ENCODE measurements around the gene FGGY.
"Not testable (repeated sequence)": the region's sequence is repeated elsewhere in the genome, so short reads cannot be mapped to it uniquely, and the experiment has no call there.

The FGGY gene

GRCh38 chr1:59521456-59521855 lies 224.6 kb downstream of the FGGY start:
- Mint-ChIP-seq H3K4me1 (ENCODE audit: low read depth) (no peaks in the 10 kb centered on the region), H3K27ac (no peak overlapping the region), H3K9me3 (no peaks in the 10 kb centered on the region), H3K36me3 (ENCODE audit: low read depth) (no peaks in the 10 kb centered on the region), H3K4me3 (no peak overlapping the region), H3K27me3 (no peaks in the 10 kb centered on the region)

- H3K27ac Mint-ChIP-seq, result no peak overlapping the region
- no peak overlapping the region for H3K4me3 Mint-ChIP-seq
- H3K4me1 Mint-ChIP-seq (ENCODE audit: low read depth), result no peaks in the 10 kb centered on the region
- H3K27me3 Mint-ChIP-seq, result no peaks in the 10 kb centered on the region
- H3K9me3 Mint-ChIP-seq, result no peaks in the 10 kb centered on the region
- no peaks in the 10 kb centered on the region for H3K36me3 Mint-ChIP-seq (ENCODE audit: low read depth)
Measured at GRCh38 chr1:59522925-59523505, 226.1 kb downstream of the FGGY start.

- H3K4me3 Mint-ChIP-seq, result no peak overlapping the region
- no peaks in the 10 kb centered on the region for H3K27me3 Mint-ChIP-seq
- no peaks in the 10 kb centered on the region for H3K4me1 Mint-ChIP-seq (ENCODE audit: low read depth)
- H3K36me3 Mint-ChIP-seq (ENCODE audit: low read depth), result no peaks in the 10 kb centered on the region
- H3K9me3 Mint-ChIP-seq, result no peaks in the 10 kb centered on the region
- no peak overlapping the region for H3K27ac Mint-ChIP-seq
Measured at GRCh38 chr1:59523745-59524450, 227.0 kb downstream of the FGGY start.

- no peaks in the 10 kb centered on the region for H3K4me1 Mint-ChIP-seq (ENCODE audit: low read depth)
- H3K4me3 Mint-ChIP-seq, result no peak overlapping the region
- H3K9me3 Mint-ChIP-seq, result no peaks in the 10 kb centered on the region
- no peaks in the 10 kb centered on the region for H3K36me3 Mint-ChIP-seq (ENCODE audit: low read depth)
- H3K27ac Mint-ChIP-seq, result no peak overlapping the region
- no peaks in the 10 kb centered on the region for H3K27me3 Mint-ChIP-seq
Measured at GRCh38 chr1:59526240-59526639, 229.3 kb downstream of the FGGY start.

- Mint-ChIP-seq H3K4me3 (no peak overlapping the region), H3K4me1 (ENCODE audit: low read depth) (no peaks in the 10 kb centered on the region), H3K27me3 (no peaks in the 10 kb centered on the region), H3K27ac (no peak overlapping the region), H3K36me3 (ENCODE audit: low read depth) (no peaks in the 10 kb centered on the region), H3K9me3 (no peaks in the 10 kb centered on the region)
Measured at GRCh38 chr1:59528471-59528870, 231.6 kb downstream of the FGGY start.

GRCh38 chr1:59528900-59529299 lies 232.0 kb downstream of the FGGY start:
- H3K4me1 Mint-ChIP-seq (ENCODE audit: low read depth), result no peaks in the 10 kb centered on the region
- no peaks in the 10 kb centered on the region for H3K36me3 Mint-ChIP-seq (ENCODE audit: low read depth)
- no peak overlapping the region for H3K4me3 Mint-ChIP-seq
- no peak overlapping the region for H3K27ac Mint-ChIP-seq
- H3K27me3 Mint-ChIP-seq, result no peaks in the 10 kb centered on the region
- no peaks in the 10 kb centered on the region for H3K9me3 Mint-ChIP-seq

GRCh38 chr1:59530119-59530518 lies 233.2 kb downstream of the FGGY start:
- no peaks in the 10 kb centered on the region for H3K36me3 Mint-ChIP-seq (ENCODE audit: low read depth)
- no peak overlapping the region for H3K27ac Mint-ChIP-seq
- no peaks in the 10 kb centered on the region for H3K27me3 Mint-ChIP-seq
- H3K4me1 Mint-ChIP-seq (ENCODE audit: low read depth), result no peaks in the 10 kb centered on the region
- no peak overlapping the region for H3K4me3 Mint-ChIP-seq
- H3K9me3 Mint-ChIP-seq, result no peaks in the 10 kb centered on the region

- no peak overlapping the region for H3K4me3 Mint-ChIP-seq
- no peak overlapping the region for H3K27ac Mint-ChIP-seq
- H3K4me1 Mint-ChIP-seq (ENCODE audit: low read depth), result no peaks in the 10 kb centered on the region
- H3K9me3 Mint-ChIP-seq, result no peaks in the 10 kb centered on the region
- no peaks in the 10 kb centered on the region for H3K27me3 Mint-ChIP-seq
- no peaks in the 10 kb centered on the region for H3K36me3 Mint-ChIP-seq (ENCODE audit: low read depth)
Measured at GRCh38 chr1:59532102-59532501, 235.2 kb downstream of the FGGY start.

- not testable (repeated sequence) for H3K27ac Mint-ChIP-seq; H3K4me1 Mint-ChIP-seq (ENCODE audit: low read depth); H3K4me3 Mint-ChIP-seq; H3K27me3 Mint-ChIP-seq; H3K36me3 Mint-ChIP-seq (ENCODE audit: low read depth); H3K9me3 Mint-ChIP-seq
Measured at GRCh38 chr1:59538476-59538875, 241.6 kb downstream of the FGGY start.

GRCh38 chr1:59539961-59540681 lies 243.2 kb downstream of the FGGY start:
- Mint-ChIP-seq H3K27ac (no peak overlapping the region), H3K9me3 (peaks cover 3% of the 10 kb centered on the region), H3K4me3 (no peak overlapping the region)

GRCh38 chr1:59541161-59541560 lies 244.3 kb downstream of the FGGY start:
- peaks cover 3% of the 10 kb centered on the region for H3K9me3 Mint-ChIP-seq
- H3K4me1 Mint-ChIP-seq (ENCODE audit: low read depth), result no peaks in the 10 kb centered on the region
- H3K27ac Mint-ChIP-seq, result no peak overlapping the region
- H3K36me3 Mint-ChIP-seq (ENCODE audit: low read depth), result no peaks in the 10 kb centered on the region
- no peaks in the 10 kb centered on the region for H3K27me3 Mint-ChIP-seq
- no peak overlapping the region for H3K4me3 Mint-ChIP-seq

More at GRCh38 chr1:59539961-59540681, 243.2 kb downstream of the FGGY start:
- H3K4me1 Mint-ChIP-seq (ENCODE audit: low read depth), result no peaks in the 10 kb centered on the region
- no peaks in the 10 kb centered on the region for H3K36me3 Mint-ChIP-seq (ENCODE audit: low read depth)
- no peaks in the 10 kb centered on the region for H3K27me3 Mint-ChIP-seq

- no peaks in the 10 kb centered on the region for H3K36me3 Mint-ChIP-seq (ENCODE audit: low read depth)
- H3K27ac Mint-ChIP-seq, result no peak overlapping the region
- no peaks in the 10 kb centered on the region for H3K4me1 Mint-ChIP-seq (ENCODE audit: low read depth)
Measured at GRCh38 chr1:59541891-59542290, 245.0 kb downstream of the FGGY start.

GRCh38 chr1:59543211-59543668 lies 246.3 kb downstream of the FGGY start:
- H3K27ac Mint-ChIP-seq, result no peak overlapping the region
- H3K9me3 Mint-ChIP-seq, result peaks cover 3% of the 10 kb centered on the region

More at GRCh38 chr1:59541891-59542290, 245.0 kb downstream of the FGGY start:
- no peaks in the 10 kb centered on the region for H3K27me3 Mint-ChIP-seq
- H3K9me3 Mint-ChIP-seq, result peaks cover 3% of the 10 kb centered on the region
- H3K4me3 Mint-ChIP-seq, result no peak overlapping the region

GRCh38 chr1:59544615-59545293 lies 247.9 kb downstream of the FGGY start:
- no peak overlapping the region for H3K4me3 Mint-ChIP-seq
- no peaks in the 10 kb centered on the region for H3K4me1 Mint-ChIP-seq (ENCODE audit: low read depth)
- no peaks in the 10 kb centered on the region for H3K27me3 Mint-ChIP-seq
- H3K9me3 Mint-ChIP-seq, result no peaks in the 10 kb centered on the region
- H3K36me3 Mint-ChIP-seq (ENCODE audit: low read depth), result no peaks in the 10 kb centered on the region
- no peak overlapping the region for H3K27ac Mint-ChIP-seq

More at GRCh38 chr1:59543211-59543668, 246.3 kb downstream of the FGGY start:
- Mint-ChIP-seq H3K36me3 (ENCODE audit: low read depth) (no peaks in the 10 kb centered on the region), H3K4me3 (no peak overlapping the region), H3K4me1 (ENCODE audit: low read depth) (no peaks in the 10 kb centered on the region), H3K27me3 (no peaks in the 10 kb centered on the region)

- no peak overlapping the region for H3K4me3 Mint-ChIP-seq
- no peaks in the 10 kb centered on the region for H3K9me3 Mint-ChIP-seq
- no peaks in the 10 kb centered on the region for H3K27me3 Mint-ChIP-seq
- H3K4me1 Mint-ChIP-seq (ENCODE audit: low read depth), result no peaks in the 10 kb centered on the region
- no peak overlapping the region for H3K27ac Mint-ChIP-seq
- no peaks in the 10 kb centered on the region for H3K36me3 Mint-ChIP-seq (ENCODE audit: low read depth)
Measured at GRCh38 chr1:59545830-59546229, 248.9 kb downstream of the FGGY start.

Data from stimulated activated naive CD8-positive, alpha-beta T cell treated with anti-CD3 and anti-CD28 coated beads, Interleukin-15, Interleukin-2, amounts not matched to agents 100 ng/mL and 50 ng/mL, for 24 hours (primary cell).